ENCODE measurements around the gene LAMTOR2.

DNA sequence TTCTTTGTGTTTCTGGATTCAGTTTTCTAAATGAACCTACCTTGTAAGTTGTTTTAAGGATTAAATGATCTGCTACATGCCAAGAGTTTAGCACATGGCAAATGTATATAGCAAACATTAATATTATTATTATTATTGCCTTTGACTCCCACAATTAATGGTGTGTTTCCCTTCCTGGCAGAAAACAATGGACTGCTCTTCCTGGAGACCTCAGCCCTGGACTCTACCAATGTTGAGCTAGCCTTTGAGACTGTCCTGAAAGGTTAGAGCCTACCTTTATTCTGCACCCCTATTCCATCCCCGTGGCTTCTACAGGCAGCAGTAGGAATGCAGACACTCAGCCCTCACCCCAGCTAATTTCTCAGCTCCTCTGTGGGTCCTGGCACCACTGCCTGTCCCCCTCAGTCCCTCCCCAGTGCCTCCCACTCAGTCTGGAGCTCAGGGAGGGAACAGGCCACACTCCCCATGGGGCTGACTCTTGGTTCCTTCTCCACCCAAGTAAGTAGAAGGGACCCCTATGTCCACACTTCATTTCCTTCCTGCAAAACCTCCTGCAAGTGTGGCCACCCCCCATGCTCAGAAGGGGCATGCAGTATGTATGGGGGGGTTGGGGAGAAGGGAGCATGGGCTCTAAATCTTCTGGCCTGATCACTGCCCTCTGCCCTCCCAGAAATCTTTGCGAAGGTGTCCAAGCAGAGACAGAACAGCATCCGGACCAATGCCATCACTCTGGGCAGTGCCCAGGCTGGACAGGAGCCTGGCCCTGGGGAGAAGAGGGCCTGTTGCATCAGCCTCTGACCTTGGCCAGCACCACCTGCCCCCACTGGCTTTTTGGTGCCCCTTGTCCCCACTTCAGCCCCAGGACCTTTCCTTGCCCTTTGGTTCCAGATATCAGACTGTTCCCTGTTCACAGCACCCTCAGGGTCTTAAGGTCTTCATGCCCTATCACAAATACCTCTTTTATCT, 15.2 kb downstream of the LAMTOR2 start:
- TF ChIP-seq, protein P1, sequence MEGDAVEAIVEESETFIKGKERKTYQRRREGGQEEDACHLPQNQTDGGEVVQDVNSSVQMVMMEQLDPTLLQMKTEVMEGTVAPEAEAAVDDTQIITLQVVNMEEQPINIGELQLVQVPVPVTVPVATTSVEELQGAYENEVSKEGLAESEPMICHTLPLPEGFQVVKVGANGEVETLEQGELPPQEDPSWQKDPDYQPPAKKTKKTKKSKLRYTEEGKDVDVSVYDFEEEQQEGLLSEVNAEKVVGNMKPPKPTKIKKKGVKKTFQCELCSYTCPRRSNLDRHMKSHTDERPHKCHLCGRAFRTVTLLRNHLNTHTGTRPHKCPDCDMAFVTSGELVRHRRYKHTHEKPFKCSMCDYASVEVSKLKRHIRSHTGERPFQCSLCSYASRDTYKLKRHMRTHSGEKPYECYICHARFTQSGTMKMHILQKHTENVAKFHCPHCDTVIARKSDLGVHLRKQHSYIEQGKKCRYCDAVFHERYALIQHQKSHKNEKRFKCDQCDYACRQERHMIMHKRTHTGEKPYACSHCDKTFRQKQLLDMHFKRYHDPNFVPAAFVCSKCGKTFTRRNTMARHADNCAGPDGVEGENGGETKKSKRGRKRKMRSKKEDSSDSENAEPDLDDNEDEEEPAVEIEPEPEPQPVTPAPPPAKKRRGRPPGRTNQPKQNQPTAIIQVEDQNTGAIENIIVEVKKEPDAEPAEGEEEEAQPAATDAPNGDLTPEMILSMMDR (IDR thresholded peaks at IDR 0.05), result no peak
- no peak for TF ChIP-seq POLR2A (IDR thresholded peaks at IDR 0.05)

All from thyroid gland (tissue), 4 donors.